D721Med (cell line): ENCODE data around the gene HBS1L.

ENCODE experiments used
- DNase-seq: peaks from one replicate; pipeline ENCODE4 v3.0.0; 2011; ENCODE audit warnings: low spot score; ENCODE audit not compliant: insufficient read length
- FAIRE-seq: peaks from 2 replicates; lab custom pipeline; 2011; peaks lifted over from hg19 to GRCh38; lab: Jason Lieb, UNC
- CTCF ChIP-seq: IDR thresholded peaks from 2 replicates; pipeline ENCODE4 v1.5.1; 2012; ENCODE audit warnings: mild to moderate bottlenecking, control low read depth; ENCODE audit not compliant: insufficient read depth; ENCODE audit errors: missing control alignments

HBS1L gene

GRCh38 chr6:135013211-135013610, 41.4 kb downstream of the HBS1L start:
- DNase-seq (no peak), FAIRE-seq (no peak)
- TF ChIP-seq CTCF, result no peak

- TF ChIP-seq CTCF, result no peak
- no peak for DNase-seq
- FAIRE-seq, result no peak
These were observed 41.9 kb downstream of the HBS1L start for GRCh38 chr6:135012764-135013163.

GRCh38 chr6:135012349-135012748, 42.3 kb downstream of the HBS1L start:
- TF ChIP-seq CTCF, result no peak
- DNase-seq (no peak), FAIRE-seq (no peak)

GRCh38 chr6:135008941-135009290, 45.7 kb downstream of the HBS1L start:
- DNase-seq (no peak), FAIRE-seq (no peak)
- no peak for TF ChIP-seq CTCF

- TF ChIP-seq CTCF, result no peak
- DNase-seq (no peak), FAIRE-seq (no peak)
These were observed 46.3 kb downstream of the HBS1L start for GRCh38 chr6:135008072-135008940.

- DNase-seq, result no peak
- FAIRE-seq, result peak; percentile 25
- TF ChIP-seq CTCF, result no peak
These were observed 48.2 kb downstream of the HBS1L start for GRCh38 chr6:135006386-135006914.

GRCh38 chr6:135004399-135004798, 50.2 kb downstream of the HBS1L start:
- FAIRE-seq, result no peak
- no peak for TF ChIP-seq CTCF
- DNase-seq, result no peak
